Caco-2 (cell line): ENCODE results near the gene AXL. TPM values are rescaled to one million over a fixed set of nuclear protein-coding genes. Genes with fewer than 3 reads are reported as not detected.
"Not testable (repeated sequence)": the region's sequence is repeated elsewhere in the genome, so short reads cannot be mapped to it uniquely, and the experiment has no call there.

Experiments used
- BruUV-seq: library from RNA; stranded (reverse); fragments of 400-500 nt; replicated peaks from 2 replicates; lab custom pipeline; 2021; lab: Mats Ljungman, UMichigan
- CTCF ChIA-PET: fragments of 300-600 bp; sonication (Branson Sonifier 250); formaldehyde crosslinking; loops from one replicate; lab custom pipeline; 2022; ENCODE audit warnings: antibody characterized with exemption; lab: Charles Lee
- POLR2A ChIA-PET: fragments of 300-600 bp; sonication (Branson Sonifier 250); formaldehyde crosslinking; loops from one replicate; lab custom pipeline; 2022; ENCODE audit warnings: antibody characterized with exemption; lab: Charles Lee
- DNase-seq, 2 experiments: peaks; one replicate each; pipeline versions ENCODE4 v3.0.0 to v3.0.0-alpha.2; 2020 to 2022
- H3K27me3 ChIP-seq: replicated peaks from 2 replicates; pipeline ENCODE4 v1.6.0; 2011; ENCODE audit warnings: low read length; ENCODE audit not compliant: control insufficient read depth, insufficient read depth
- H3K36me3 ChIP-seq: 2 replicates; pipeline ENCODE4 v1.5.1; 2011; ENCODE audit warnings: low read length; ENCODE audit not compliant: control insufficient read depth, insufficient read depth
- H3K4me1 ChIP-seq: fragments of 250-450 bp; sonication (Bioruptor Pico); 2 replicates; pipeline ENCODE4 v1.5.1; 2020; ENCODE audit warnings: mild to moderate bottlenecking
- H3K4me3 ChIP-seq: 2 replicates; pipeline ENCODE4 v1.5.1; 2011; ENCODE audit warnings: low read depth, mild to moderate bottlenecking, control low read depth, low read length
- H3K9me3 ChIP-seq: fragments of 250-450 bp; sonication (Bioruptor Pico); 2 replicates; pipeline ENCODE4 v1.5.1; 2020; ENCODE audit warnings: mild to moderate bottlenecking, moderate library complexity
- H3K27ac Mint-ChIP-seq: one replicate; pipeline ENCODE4 v1.8.0; 2022; ENCODE audit warnings: mixed read lengths; ENCODE audit not compliant: unreplicated experiment
- H3K27me3 Mint-ChIP-seq: one replicate; pipeline ENCODE4 v1.8.0; 2022; ENCODE audit warnings: mixed read lengths; ENCODE audit not compliant: insufficient read depth, unreplicated experiment
- H3K36me3 Mint-ChIP-seq: one replicate; pipeline ENCODE4 v1.8.0; 2022; ENCODE audit warnings: mild to moderate bottlenecking, mixed read lengths; ENCODE audit not compliant: insufficient read depth, unreplicated experiment
- H3K4me1 Mint-ChIP-seq: one replicate; pipeline ENCODE4 v1.8.0; 2022; ENCODE audit warnings: low read depth, mixed read lengths; ENCODE audit not compliant: unreplicated experiment
- H3K4me3 Mint-ChIP-seq: one replicate; pipeline ENCODE4 v1.8.0; 2022; ENCODE audit warnings: mild to moderate bottlenecking, moderate library complexity, mixed read lengths; ENCODE audit not compliant: unreplicated experiment
- H3K9me3 Mint-ChIP-seq: one replicate; pipeline ENCODE4 v1.8.0; 2022; ENCODE audit warnings: mixed read lengths; ENCODE audit not compliant: unreplicated experiment
- CTCF ChIP-seq, 2 experiments: fragments of 200-600 bp in 1 of 2; IDR thresholded peaks; 1 replicate in 1 of 2; 2 replicates in 1 of 2; pipeline versions ENCODE4 v1.5.1 to v1.8.0; 2011 to 2022; ENCODE audit warnings: antibody characterized with exemption in 1 of 2, control low read depth in 1 of 2, inconsistent platforms in 1 of 2, low read depth in 1 of 2, low read length in 1 of 2, mild to moderate bottlenecking in 1 of 2, moderate library complexity in 1 of 2; ENCODE audit not compliant: insufficient read depth in 1 of 2, severe bottlenecking in 1 of 2, unreplicated experiment in 1 of 2
- intact Hi-C: fragments of 100-400 bp; cut with micrococcal nuclease; formaldehyde crosslinking; loops from one replicate; pipeline ENCODE4 v1.10.0; 2022; ENCODE audit not compliant: unreplicated experiment
- total RNA-seq: library from RNA; stranded (reverse); gene quantifications from 2 replicates; pipeline ENCODE4 v1.2.3, GENCODE V29; 2022

The AXL gene
- total RNA-seq, 1 experiment from 2014 or later, result 1.2 TPM

- no peaks in the 10 kb centered on the region; the same call in none of the 2 replicates for H3K36me3 ChIP-seq
- no TSS peak for BruUV-seq
- ChIA-PET CTCF (interaction anchor here (1.1 to 4.5 kb wide), 2 partner anchors 17 to 60 kb away, joined by 4 to 118 read pairs; partner anchors contain the start of gene HNRNPUL1), POLR2A (interaction anchor here (0.7 kb wide), 1 partner anchor 59 kb away, joined by 3 read pairs; no protein-coding TSS in a partner anchor)
- no peak overlapping the region for H3K4me3 ChIP-seq
- H3K9me3 ChIP-seq, result no peaks in the 10 kb centered on the region
- Mint-ChIP-seq H3K36me3 (peaks cover 60% of the 10 kb centered on the region), H3K27ac (no peak overlapping the region), H3K4me1 (peaks cover 6% of the 10 kb centered on the region), H3K27me3 (no peaks in the 10 kb centered on the region), H3K9me3 (no peaks in the 10 kb centered on the region), H3K4me3 (no peak overlapping the region)
- DNase-seq, result no peak
- intact Hi-C loops, result no loop called here
- TF ChIP-seq CTCF (IDR thresholded peaks at IDR 0.05; ENCODE audit: insufficient read depth in 1 of 2, low read depth in 1 of 2, low read length in 1 of 2, severe bottlenecking in 1 of 2, unreplicated experiment in 1 of 2), result no peak
- no peaks in the 10 kb centered on the region for H3K4me1 ChIP-seq
- H3K27me3 ChIP-seq, result no peaks in the 10 kb centered on the region
These were observed 15.7 kb upstream of the AXL start for GRCh38 chr19:41203371-41203770.

- ChIA-PET POLR2A (interaction anchor here (0.7 to 1.1 kb wide), 4 partner anchors 22 to 149 kb away, joined by 3 to 15 read pairs (median 8); partner anchors contain the start of gene HNRNPUL1), CTCF (interaction anchor here (0.6 to 4.5 kb wide), 24 partner anchors 10 to 1268 kb away, joined by 3 to 118 read pairs (median 5); partner anchors contain the start of genes ACTMAP, B9D2, CYP2S1 and DMAC2)
- Mint-ChIP-seq H3K36me3 (peaks cover 60% of the 10 kb centered on the region), H3K27ac (peak overlapping the region; percentile 53)
- not testable (repeated sequence) for H3K4me3 ChIP-seq, H3K4me1 Mint-ChIP-seq, H3K27me3 ChIP-seq, H3K4me1 ChIP-seq, H3K4me3 Mint-ChIP-seq, BruUV-seq, H3K9me3 ChIP-seq, H3K9me3 Mint-ChIP-seq, H3K36me3 ChIP-seq, H3K27me3 Mint-ChIP-seq
- peak; percentile 84 to 89 for DNase-seq
- intact Hi-C loops, result loop anchor here (1.0 kb wide), 3 partner anchors 32 to 104 kb away; no protein-coding TSS in a partner anchor
- peak; percentile 88 to 93 for TF ChIP-seq CTCF (IDR thresholded peaks at IDR 0.05; ENCODE audit: insufficient read depth in 1 of 2, low read depth in 1 of 2, low read length in 1 of 2, severe bottlenecking in 1 of 2, unreplicated experiment in 1 of 2)
These were observed 14.7 kb upstream of the AXL start for GRCh38 chr19:41204338-41204737.

- Mint-ChIP-seq H3K4me1 (peaks cover 6% of the 10 kb centered on the region), H3K4me3 (no peak overlapping the region), H3K27ac (peak overlapping the region; percentile 26), H3K36me3 (peaks cover 49% of the 10 kb centered on the region), H3K27me3 (no peaks in the 10 kb centered on the region), H3K9me3 (no peaks in the 10 kb centered on the region)
- no peak for DNase-seq
- no peak overlapping the region for H3K4me3 ChIP-seq
- no peaks in the 10 kb centered on the region; the same call in none of the 2 replicates for H3K36me3 ChIP-seq
- ChIA-PET CTCF (interaction anchor here (4.5 kb wide), 1 partner anchor 57 kb away, joined by 118 read pairs; the partner anchor contains the start of gene HNRNPUL1), POLR2A (no interaction called here)
- no TSS peak for BruUV-seq
- no peaks in the 10 kb centered on the region for H3K9me3 ChIP-seq
- no peaks in the 10 kb centered on the region for H3K4me1 ChIP-seq
- H3K27me3 ChIP-seq, result no peaks in the 10 kb centered on the region
- no peak for TF ChIP-seq CTCF (IDR thresholded peaks at IDR 0.05; ENCODE audit: insufficient read depth in 1 of 2, low read depth in 1 of 2, low read length in 1 of 2, severe bottlenecking in 1 of 2, unreplicated experiment in 1 of 2)
- intact Hi-C loops, result no loop called here
These were observed 13.0 kb upstream of the AXL start for GRCh38 chr19:41205995-41206394.
